Measurements from ENCODE around the gene OR5K2. TPM values are rescaled to one million over a fixed set of nuclear protein-coding genes. Genes with fewer than 3 reads are reported as not detected.

Gene OR5K2
- total RNA-seq, 1 experiment from 2014 or later = not detected

DNA sequence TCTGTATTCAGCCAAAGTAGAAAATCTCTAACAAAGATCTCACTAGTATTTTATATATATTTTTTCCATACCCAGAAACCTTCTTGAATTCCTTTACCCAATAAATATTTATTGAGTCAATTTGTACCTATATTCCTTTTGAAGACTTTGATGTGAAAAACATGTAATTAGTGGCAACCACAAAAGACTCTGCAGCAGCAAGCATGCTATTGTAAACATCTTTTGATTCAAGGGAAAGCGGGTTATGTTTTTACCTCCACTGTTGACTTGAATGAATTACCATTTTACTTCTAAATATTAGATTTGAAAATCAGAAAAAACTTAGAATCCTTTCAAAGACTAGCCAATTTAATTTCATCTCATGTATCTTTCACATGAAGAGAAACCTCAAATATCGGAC lies 36.7 kb downstream of the OR5K2 start:
- intact Hi-C loops (cut with micrococcal nuclease; ENCODE audit: unreplicated experiment) = no loop called here
- Histone ChIP-seq H3K4me3 (ENCODE audit: low read depth, low read length, poor library complexity, severe bottlenecking) (no peak overlapping the region), H3K27me3 (replicated peaks; ENCODE audit: insufficient read depth, low read depth, low read length, poor library complexity) (peaks cover 12% of the 10 kb centered on the region), H3K36me3 (ENCODE audit: insufficient read depth, low read length, poor library complexity, severe bottlenecking) (no peaks in the 10 kb centered on the region), H3K27ac (ENCODE audit: low read depth, low read length, poor library complexity, severe bottlenecking) (no peak overlapping the region), H3K9me3 (ENCODE audit: low read depth, low read length, poor library complexity, severe bottlenecking) (no peaks in the 10 kb centered on the region), H3K4me1 (ENCODE audit: insufficient read depth, low read length, poor library complexity, severe bottlenecking) (no peaks in the 10 kb centered on the region)
- no peak for DNase-seq (ENCODE audit: low spot score)
- no TSS peak for BruUV-seq (replicated peaks)
- ChIA-PET POLR2A (ENCODE audit: low non-redundant PET) (no interaction called here), CTCF (no interaction called here)
- TF ChIP-seq EZH2 (IDR thresholded peaks at IDR 0.05; ENCODE audit: borderline replicate concordance, low read depth, low read length, poor library complexity, severe bottlenecking) = no peak
- TF ChIP-seq, protein P1, sequence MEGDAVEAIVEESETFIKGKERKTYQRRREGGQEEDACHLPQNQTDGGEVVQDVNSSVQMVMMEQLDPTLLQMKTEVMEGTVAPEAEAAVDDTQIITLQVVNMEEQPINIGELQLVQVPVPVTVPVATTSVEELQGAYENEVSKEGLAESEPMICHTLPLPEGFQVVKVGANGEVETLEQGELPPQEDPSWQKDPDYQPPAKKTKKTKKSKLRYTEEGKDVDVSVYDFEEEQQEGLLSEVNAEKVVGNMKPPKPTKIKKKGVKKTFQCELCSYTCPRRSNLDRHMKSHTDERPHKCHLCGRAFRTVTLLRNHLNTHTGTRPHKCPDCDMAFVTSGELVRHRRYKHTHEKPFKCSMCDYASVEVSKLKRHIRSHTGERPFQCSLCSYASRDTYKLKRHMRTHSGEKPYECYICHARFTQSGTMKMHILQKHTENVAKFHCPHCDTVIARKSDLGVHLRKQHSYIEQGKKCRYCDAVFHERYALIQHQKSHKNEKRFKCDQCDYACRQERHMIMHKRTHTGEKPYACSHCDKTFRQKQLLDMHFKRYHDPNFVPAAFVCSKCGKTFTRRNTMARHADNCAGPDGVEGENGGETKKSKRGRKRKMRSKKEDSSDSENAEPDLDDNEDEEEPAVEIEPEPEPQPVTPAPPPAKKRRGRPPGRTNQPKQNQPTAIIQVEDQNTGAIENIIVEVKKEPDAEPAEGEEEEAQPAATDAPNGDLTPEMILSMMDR (conservative IDR thresholded peaks at IDR 0.05; ENCODE audit: low read depth, low read length) = no peak

DNA sequence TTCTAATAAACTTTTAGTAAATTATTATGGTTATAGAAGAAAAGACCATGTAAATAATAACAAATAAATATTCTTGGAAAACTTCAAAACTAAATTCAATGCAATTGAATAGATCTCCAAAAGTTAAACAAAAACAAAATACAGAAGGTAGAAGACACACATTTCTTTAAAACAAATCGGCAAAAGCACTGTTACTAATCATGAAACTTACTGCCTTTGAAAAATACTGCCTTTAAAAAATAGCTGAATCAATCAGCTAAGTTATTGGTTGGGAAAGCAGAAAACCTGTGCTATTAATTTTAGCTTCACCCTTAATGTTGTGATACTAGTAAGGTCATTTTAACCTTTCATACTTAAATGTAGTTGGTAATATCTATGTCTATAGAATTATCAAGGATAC lies 37.3 kb downstream of the OR5K2 start:
- peaks cover 12% of the 10 kb centered on the region for H3K27me3 ChIP-seq (replicated peaks; ENCODE audit: insufficient read depth, low read depth, low read length, poor library complexity)
- intact Hi-C loops (cut with micrococcal nuclease; ENCODE audit: unreplicated experiment) = no loop called here
- DNase-seq (ENCODE audit: low spot score) = no peak
- TF ChIP-seq, protein P1 (conservative IDR thresholded peaks at IDR 0.05; ENCODE audit: low read depth, low read length) = no peak
- TF ChIP-seq EZH2 (IDR thresholded peaks at IDR 0.05; ENCODE audit: borderline replicate concordance, low read depth, low read length, poor library complexity, severe bottlenecking) = no peak
- H3K4me3 ChIP-seq (ENCODE audit: low read depth, low read length, poor library complexity, severe bottlenecking) = no peak overlapping the region
- H3K9me3 ChIP-seq (ENCODE audit: low read depth, low read length, poor library complexity, severe bottlenecking) = no peaks in the 10 kb centered on the region
- H3K36me3 ChIP-seq (ENCODE audit: insufficient read depth, low read length, poor library complexity, severe bottlenecking) = no peaks in the 10 kb centered on the region
- CTCF ChIA-PET = no interaction called here
- H3K4me1 ChIP-seq (ENCODE audit: insufficient read depth, low read length, poor library complexity, severe bottlenecking) = no peaks in the 10 kb centered on the region
- H3K27ac ChIP-seq (ENCODE audit: low read depth, low read length, poor library complexity, severe bottlenecking) = no peak overlapping the region
- POLR2A ChIA-PET (ENCODE audit: low non-redundant PET) = no interaction called here
- BruUV-seq (replicated peaks) = no TSS peak

DNA sequence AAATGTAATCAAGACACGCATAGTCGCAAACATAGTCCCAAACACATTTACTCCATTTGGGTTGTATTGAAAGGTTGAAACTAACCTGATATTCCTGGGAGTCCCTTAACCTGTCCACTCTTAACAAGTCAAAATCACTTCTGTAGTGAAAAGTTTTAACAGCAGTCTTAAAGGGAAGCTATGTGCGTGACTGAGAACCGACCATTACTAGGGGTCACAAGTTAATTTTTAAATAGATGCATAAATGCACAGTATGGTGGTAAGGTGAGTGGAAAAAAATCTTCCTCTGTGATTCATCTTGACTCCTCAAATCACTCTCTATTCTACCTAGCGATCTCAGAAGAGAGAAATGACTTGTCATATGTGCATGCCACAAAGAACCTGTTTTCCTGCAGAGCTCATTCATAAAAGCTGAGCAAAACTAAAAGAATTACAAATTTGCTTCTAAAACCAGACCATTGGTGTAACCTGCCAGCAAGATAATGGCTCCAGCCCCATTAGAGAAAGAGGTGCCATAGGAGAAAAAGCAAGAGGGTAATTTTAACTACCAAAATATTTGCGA lies 39.1 kb downstream of the OR5K2 start:
- Histone ChIP-seq H3K4me1 (ENCODE audit: insufficient read depth, low read length, poor library complexity, severe bottlenecking) (no peaks in the 10 kb centered on the region), H3K4me3 (ENCODE audit: low read depth, low read length, poor library complexity, severe bottlenecking) (no peak overlapping the region), H3K27me3 (replicated peaks; ENCODE audit: insufficient read depth, low read depth, low read length, poor library complexity) (peaks cover 12% of the 10 kb centered on the region), H3K27ac (ENCODE audit: low read depth, low read length, poor library complexity, severe bottlenecking) (no peak overlapping the region), H3K36me3 (ENCODE audit: insufficient read depth, low read length, poor library complexity, severe bottlenecking) (no peaks in the 10 kb centered on the region), H3K9me3 (ENCODE audit: low read depth, low read length, poor library complexity, severe bottlenecking) (no peaks in the 10 kb centered on the region)
- POLR2A ChIA-PET (ENCODE audit: low non-redundant PET) = no interaction called here
- TF ChIP-seq EZH2 (IDR thresholded peaks at IDR 0.05; ENCODE audit: borderline replicate concordance, low read depth, low read length, poor library complexity, severe bottlenecking) = no peak
- TF ChIP-seq, protein P1 (conservative IDR thresholded peaks at IDR 0.05; ENCODE audit: low read depth, low read length) = no peak
- intact Hi-C loops (cut with micrococcal nuclease; ENCODE audit: unreplicated experiment) = no loop called here
- no peak for DNase-seq (ENCODE audit: low spot score)
- no TSS peak for BruUV-seq (replicated peaks)
- CTCF ChIA-PET = no interaction called here

Measured in A673 (cell line).